Activated naive CD4-positive, alpha-beta T cell treated with anti-CD3 and anti-CD28 coated beads for 36 hours (primary cell): ENCODE measurements around the gene CCT2. TPM values are rescaled to one million over a fixed set of nuclear protein-coding genes. Genes with fewer than 3 reads are reported as not detected.
"Not testable (repeated sequence)": the region's sequence is repeated elsewhere in the genome, so short reads cannot be mapped to it uniquely, and the experiment has no call there.

Experiments
- CTCF ChIA-PET: fragments of 350-600 bp; sonication (Branson Sonifier 250); formaldehyde crosslinking; loops from one replicate; lab custom pipeline; 2021; ENCODE audit warnings: antibody characterized with exemption; lab: Charles Lee
- DNase-seq: peaks from one replicate; pipeline ENCODE4 v3.0.0-alpha.2; 2020
- H3K27ac Mint-ChIP-seq: one replicate; pipeline ENCODE4 v1.8.0; 2021; ENCODE audit warnings: mild to moderate bottlenecking, mixed read lengths
- H3K27me3 Mint-ChIP-seq: one replicate; pipeline ENCODE4 v1.8.0; 2021; ENCODE audit warnings: low read depth, mixed read lengths
- H3K36me3 Mint-ChIP-seq: one replicate; pipeline ENCODE4 v1.8.0; 2021; ENCODE audit warnings: low read depth, mixed read lengths
- H3K4me1 Mint-ChIP-seq: one replicate; pipeline ENCODE4 v1.8.0; 2021; ENCODE audit warnings: low read depth, mixed read lengths
- H3K4me3 Mint-ChIP-seq: one replicate; pipeline ENCODE4 v1.8.0; 2021; ENCODE audit warnings: mild to moderate bottlenecking, moderate library complexity, mixed read lengths
- H3K9me3 Mint-ChIP-seq: one replicate; pipeline ENCODE4 v1.8.0; 2021; ENCODE audit warnings: mixed read lengths
- intact Hi-C: fragments of 100-400 bp; cut with micrococcal nuclease; formaldehyde crosslinking; loops from one replicate; pipeline ENCODE4 v1.15.1; 2023
- total RNA-seq, 2 experiments: library from RNA; stranded (reverse); gene quantifications; one replicate each; pipeline ENCODE4 v1.2.3, GENCODE V29; 2021

The CCT2 gene
- total RNA-seq, 2 experiments from 2014 or later = 268 to 280 TPM

DNA sequence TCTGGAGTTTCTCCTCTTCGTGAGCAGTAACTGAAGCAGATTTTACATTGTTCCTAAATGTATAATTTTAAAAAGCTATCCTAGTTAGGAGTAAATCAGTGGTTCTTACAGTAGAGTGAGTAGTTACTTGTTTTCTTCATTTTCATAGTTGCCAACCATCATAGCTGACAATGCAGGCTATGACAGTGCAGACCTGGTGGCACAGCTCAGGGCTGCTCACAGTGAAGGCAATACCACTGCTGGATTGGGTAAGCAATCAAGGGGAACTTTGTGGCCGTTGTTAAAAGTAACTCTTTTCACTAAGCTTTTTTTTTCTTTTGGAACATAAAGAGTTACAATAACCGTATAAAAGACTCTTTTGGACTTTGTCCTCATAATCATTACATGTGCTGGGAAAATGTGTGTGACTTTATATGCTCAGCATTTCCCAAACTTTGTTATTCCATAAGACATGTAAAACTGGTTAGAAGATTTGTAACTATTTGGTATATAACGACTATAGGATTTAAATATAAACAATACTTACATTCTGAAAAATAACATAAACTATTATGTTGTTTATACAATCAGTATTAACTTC, 13.0 kb downstream of the CCT2 start:
- Mint-ChIP-seq H3K27me3 (no peaks in the 10 kb centered on the region), H3K4me1 (peaks cover 8% of the 10 kb centered on the region), H3K9me3 (no peaks in the 10 kb centered on the region), H3K4me3 (no peak overlapping the region), H3K36me3 (peaks cover 60% of the 10 kb centered on the region), H3K27ac (no peak overlapping the region)
- intact Hi-C loops = no loop called here
- DNase-seq = no peak
- CTCF ChIA-PET = interaction anchor here (0.7 to 0.8 kb wide), 2 partner anchors 27 to 251 kb away, joined by 3 read pairs; no protein-coding TSS in a partner anchor

- DNase-seq = no peak
- H3K9me3 Mint-ChIP-seq = no peaks in the 10 kb centered on the region
- H3K36me3 Mint-ChIP-seq = peaks cover 50% of the 10 kb centered on the region
- no peak overlapping the region for H3K4me3 Mint-ChIP-seq
- CTCF ChIA-PET = no interaction called here
- no peaks in the 10 kb centered on the region for H3K27me3 Mint-ChIP-seq
- intact Hi-C loops = no loop called here
- H3K4me1 Mint-ChIP-seq = peaks cover under 1% of the 10 kb centered on the region
- no peak overlapping the region for H3K27ac Mint-ChIP-seq
Measured at GRCh38 chr12:69600804-69601203, 15.5 kb downstream of the CCT2 start.

DNA sequence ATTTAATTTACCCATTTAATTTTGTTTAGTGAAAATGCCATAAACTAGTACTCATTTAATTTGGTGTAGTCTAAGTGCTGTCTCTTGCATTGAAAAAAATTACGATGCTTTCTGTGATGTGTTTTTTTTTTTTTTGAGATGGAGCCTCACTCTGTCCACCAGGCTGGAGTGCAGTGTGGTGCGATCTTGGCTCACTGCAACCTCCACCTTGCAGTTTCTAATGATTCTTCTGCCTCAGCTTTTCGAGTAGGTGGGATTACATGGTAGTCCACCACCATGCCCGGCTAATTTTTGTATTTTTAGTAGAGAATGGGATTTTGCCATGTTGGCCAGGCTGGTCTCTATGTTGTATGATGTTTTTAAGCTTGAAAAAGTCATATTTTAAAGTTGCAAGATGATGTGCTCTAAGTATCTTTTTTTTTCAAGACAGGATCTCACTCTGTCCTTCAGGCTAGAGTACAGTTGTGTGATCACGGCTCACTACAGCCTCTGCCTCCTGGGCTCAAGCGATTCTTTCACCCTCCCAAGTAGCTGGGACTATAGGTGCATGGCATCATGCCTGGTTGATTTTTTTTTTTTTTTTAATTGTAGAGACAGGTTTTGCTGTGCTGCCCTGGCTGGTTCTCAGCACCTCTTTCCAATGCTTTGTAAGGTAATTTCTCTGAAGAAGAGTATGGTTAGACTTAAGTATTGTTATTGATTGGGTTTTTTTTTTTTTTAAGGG, 16.9 kb downstream of the CCT2 start:
- CTCF ChIA-PET = no interaction called here
- intact Hi-C loops = no loop called here
- Mint-ChIP-seq H3K4me3 (no peak overlapping the region), H3K9me3 (no peaks in the 10 kb centered on the region), H3K4me1 (no peaks in the 10 kb centered on the region), H3K27me3 (no peaks in the 10 kb centered on the region), H3K36me3 (peaks cover 46% of the 10 kb centered on the region), H3K27ac (peak overlapping the region; percentile 30)
- no peak for DNase-seq

DNA sequence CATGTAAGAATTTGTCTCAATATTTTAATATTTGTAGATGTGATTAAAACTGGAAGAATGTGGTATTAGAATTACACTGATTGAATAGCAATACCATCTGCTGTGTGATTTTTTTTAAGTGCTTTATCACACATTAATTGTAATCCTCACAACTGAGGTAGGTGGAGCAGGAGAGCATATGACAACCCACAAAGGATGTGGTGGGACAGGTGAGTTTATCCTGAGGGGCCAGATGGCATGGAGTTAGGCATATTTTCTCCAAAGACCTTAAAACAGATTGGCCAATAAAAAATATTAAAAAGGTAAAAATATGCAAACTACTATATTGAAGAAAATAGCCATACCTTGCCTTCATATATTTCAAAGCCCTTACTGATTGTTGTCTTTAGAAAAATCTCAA, 17.7 kb downstream of the CCT2 start:
- no peaks in the 10 kb centered on the region for H3K4me1 Mint-ChIP-seq
- H3K4me3 Mint-ChIP-seq = no peak overlapping the region
- no peak for DNase-seq
- CTCF ChIA-PET = no interaction called here
- peaks cover 40% of the 10 kb centered on the region for H3K36me3 Mint-ChIP-seq
- H3K27me3 Mint-ChIP-seq = no peaks in the 10 kb centered on the region
- intact Hi-C loops = no loop called here
- no peaks in the 10 kb centered on the region for H3K9me3 Mint-ChIP-seq
- H3K27ac Mint-ChIP-seq = no peak overlapping the region

- DNase-seq, CTCF ChIA-PET, H3K4me3 Mint-ChIP-seq, intact Hi-C loops, H3K27me3 Mint-ChIP-seq, H3K9me3 Mint-ChIP-seq, H3K4me1 Mint-ChIP-seq, H3K27ac Mint-ChIP-seq: not testable (repeated sequence)
- peaks cover 39% of the 10 kb centered on the region for H3K36me3 Mint-ChIP-seq
Measured at GRCh38 chr12:69603556-69603955, 18.3 kb downstream of the CCT2 start.

DNA sequence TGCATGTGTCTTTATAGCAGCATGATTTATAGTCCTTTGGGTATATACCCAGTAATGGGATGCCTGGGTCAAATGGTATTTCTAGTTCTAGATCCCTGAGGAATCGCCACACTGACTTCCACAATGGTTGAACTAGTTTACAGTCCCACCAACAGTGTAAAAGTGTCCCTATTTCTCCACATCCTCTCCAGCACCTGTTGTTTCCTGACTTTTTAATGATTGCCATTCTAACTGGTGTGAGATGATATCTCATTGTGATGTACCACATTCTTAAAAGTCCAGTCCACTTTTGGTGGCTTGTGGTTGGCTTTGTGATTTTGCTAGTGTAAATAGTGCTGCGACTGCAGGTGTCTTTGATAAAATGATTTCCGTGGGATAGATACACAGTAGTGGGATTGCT, 19.0 kb downstream of the CCT2 start:
- H3K36me3 Mint-ChIP-seq = peaks cover 34% of the 10 kb centered on the region
- H3K4me3 Mint-ChIP-seq, CTCF ChIA-PET, H3K9me3 Mint-ChIP-seq, DNase-seq, H3K27ac Mint-ChIP-seq, intact Hi-C loops, H3K4me1 Mint-ChIP-seq, H3K27me3 Mint-ChIP-seq: not testable (repeated sequence)

DNA sequence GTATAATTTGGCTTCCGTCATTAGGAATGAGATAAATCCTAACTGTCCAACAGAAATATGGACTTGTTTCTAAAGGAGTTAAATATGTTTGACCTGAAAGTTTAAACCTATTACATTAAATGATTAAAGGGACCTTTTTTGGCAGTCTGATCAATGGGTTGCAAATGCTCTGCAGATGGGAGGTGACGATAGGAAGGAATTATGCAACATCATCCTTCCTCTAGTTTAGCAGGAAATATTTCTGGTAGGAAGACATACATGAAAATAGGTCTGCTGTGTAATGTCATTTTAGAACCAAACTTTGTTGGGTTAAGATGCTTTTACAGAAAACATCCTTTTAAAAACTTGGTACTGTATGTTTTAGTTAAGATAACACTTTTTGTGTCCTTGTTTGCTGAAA, 22.9 kb downstream of the CCT2 start:
- Mint-ChIP-seq H3K4me1 (no peaks in the 10 kb centered on the region), H3K9me3 (no peaks in the 10 kb centered on the region), H3K36me3 (peaks cover 4% of the 10 kb centered on the region), H3K27me3 (no peaks in the 10 kb centered on the region), H3K27ac (no peak overlapping the region), H3K4me3 (no peak overlapping the region)
- intact Hi-C loops = no loop called here
- no peak for DNase-seq
- CTCF ChIA-PET = interaction anchor here (0.6 to 2.5 kb wide), 4 partner anchors 17 to 188 kb away, joined by 3 to 7 read pairs (median 3); partner anchors contain the start of gene CCT2

GRCh38 chr12:69610126-69610525, 24.9 kb downstream of the CCT2 start:
- Mint-ChIP-seq H3K4me3 (no peak overlapping the region), H3K27me3 (peaks cover 2% of the 10 kb centered on the region), H3K9me3 (no peaks in the 10 kb centered on the region), H3K27ac (no peak overlapping the region), H3K36me3 (no peaks in the 10 kb centered on the region), H3K4me1 (no peaks in the 10 kb centered on the region)
- no peak for DNase-seq
- intact Hi-C loops = no loop called here
- CTCF ChIA-PET = interaction anchor here (1.3 to 2.5 kb wide), 2 partner anchors 10 to 29 kb away, joined by 4 to 7 read pairs; no protein-coding TSS in a partner anchor

- no peaks in the 10 kb centered on the region for H3K9me3 Mint-ChIP-seq
- H3K27ac Mint-ChIP-seq = no peak within 1 kb of the TSS
- no peak for DNase-seq
- H3K27me3 Mint-ChIP-seq = peaks cover 5% of the 10 kb centered on the region
- H3K4me3 Mint-ChIP-seq = no peak within 1 kb of the TSS
- H3K36me3 Mint-ChIP-seq = no peaks in the 10 kb centered on the region
- CTCF ChIA-PET = no interaction called here
- H3K4me1 Mint-ChIP-seq = no peaks in the 10 kb centered on the region
- intact Hi-C loops = no loop called here
Measured at GRCh38 chr12:69610729-69611128, 25.5 kb downstream of the CCT2 start, which contains the start of gene LRRC10. Gene LRRC10 (minus strand): TSS chr12:69610907. CDS start chr12:69610838, 69 bp downstream.

DNA sequence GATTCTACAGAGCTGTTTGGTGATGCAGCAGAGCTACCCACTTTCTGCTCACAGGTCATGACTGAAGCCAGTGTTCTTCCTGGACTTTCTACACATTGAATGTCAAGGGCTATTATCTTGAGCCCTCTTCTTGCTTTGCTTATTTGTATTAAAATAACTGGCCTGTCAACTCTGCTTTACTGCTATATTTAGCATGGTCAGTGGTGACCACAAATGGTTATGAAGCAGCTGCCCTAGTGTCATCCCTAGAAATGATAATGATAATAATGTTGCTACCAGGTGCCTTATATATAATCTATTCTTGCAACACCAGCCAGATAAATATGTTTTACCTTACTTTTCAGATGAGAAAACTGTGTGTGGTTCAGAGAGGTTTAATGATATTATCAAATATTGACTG, 28.1 kb downstream of the CCT2 start:
- DNase-seq = no peak
- H3K36me3 Mint-ChIP-seq = no peaks in the 10 kb centered on the region
- peaks cover 6% of the 10 kb centered on the region for H3K27me3 Mint-ChIP-seq
- H3K9me3 Mint-ChIP-seq = no peaks in the 10 kb centered on the region
- no peaks in the 10 kb centered on the region for H3K4me1 Mint-ChIP-seq
- intact Hi-C loops = no loop called here
- CTCF ChIA-PET = no interaction called here
- H3K27ac Mint-ChIP-seq = no peak overlapping the region
- H3K4me3 Mint-ChIP-seq = no peak overlapping the region

DNA sequence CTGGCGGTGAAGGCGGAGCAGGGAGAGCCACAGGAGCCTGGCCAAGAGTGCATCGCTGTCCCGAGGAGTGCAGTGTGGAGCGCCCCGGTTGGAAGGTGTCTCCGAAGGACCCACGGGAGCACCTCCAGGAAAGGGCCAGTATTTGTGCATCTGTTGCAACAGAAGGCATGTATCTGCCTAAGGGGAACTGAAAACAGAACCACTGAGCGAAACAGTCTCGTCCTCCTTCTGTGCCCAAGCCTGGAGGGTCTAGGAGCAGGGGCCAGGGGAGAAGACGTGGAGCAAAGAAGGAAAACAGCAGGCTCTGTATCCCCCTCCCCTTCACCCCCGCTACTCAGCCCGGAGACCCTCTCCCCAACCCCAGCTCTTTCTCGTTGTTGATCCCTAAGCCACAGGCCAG, 30.8 kb downstream of the CCT2 start:
- CTCF ChIA-PET = no interaction called here
- H3K36me3 Mint-ChIP-seq = no peaks in the 10 kb centered on the region

GRCh38 chr12:69619050-69619449, 33.8 kb downstream of the CCT2 start:
- DNase-seq = no peak
- Mint-ChIP-seq H3K4me1 (no peaks in the 10 kb centered on the region), H3K9me3 (no peaks in the 10 kb centered on the region), H3K36me3 (no peaks in the 10 kb centered on the region), H3K4me3 (no peak overlapping the region), H3K27ac (no peak overlapping the region), H3K27me3 (peaks cover 7% of the 10 kb centered on the region)
- CTCF ChIA-PET = interaction anchor here (0.6 to 1.2 kb wide), 2 partner anchors 21 to 115 kb away, joined by 3 to 7 read pairs; no protein-coding TSS in a partner anchor
- intact Hi-C loops = no loop called here

More for the DNA sequence above, 30.8 kb downstream of the CCT2 start:
- DNase-seq = no peak
- Mint-ChIP-seq H3K9me3 (no peaks in the 10 kb centered on the region), H3K4me3 (no peak overlapping the region), H3K27ac (no peak overlapping the region), H3K27me3 (peaks cover 6% of the 10 kb centered on the region), H3K4me1 (no peaks in the 10 kb centered on the region)
- intact Hi-C loops = no loop called here

DNA sequence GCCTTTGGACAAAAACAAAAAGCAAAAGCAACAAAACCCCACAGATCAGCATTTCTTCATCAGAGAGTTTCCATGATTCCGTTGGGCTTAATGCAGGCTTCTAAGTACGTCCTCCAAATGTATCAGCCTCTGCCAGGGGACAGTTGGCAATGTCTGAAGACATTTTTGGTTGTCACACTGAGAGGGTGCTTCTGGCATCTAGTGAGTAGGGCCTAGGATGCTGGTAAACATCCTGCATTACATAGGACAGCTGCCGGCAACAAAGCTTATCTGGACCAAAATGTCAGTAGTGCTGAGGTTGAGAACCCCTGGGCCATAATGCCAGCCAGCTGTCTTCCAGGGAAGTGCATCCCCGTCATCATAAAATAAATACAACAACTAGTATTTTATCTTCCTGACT, 34.8 kb downstream of the CCT2 start:
- peaks cover 7% of the 10 kb centered on the region for H3K27me3 Mint-ChIP-seq
- CTCF ChIA-PET = interaction anchor here (1.2 kb wide), 1 partner anchor 10 kb away, joined by 4 read pairs; no protein-coding TSS in a partner anchor

More for the DNA sequence above, 34.8 kb downstream of the CCT2 start:
- no peaks in the 10 kb centered on the region for H3K9me3 Mint-ChIP-seq
- no peaks in the 10 kb centered on the region for H3K36me3 Mint-ChIP-seq
- no peak overlapping the region for H3K27ac Mint-ChIP-seq
- H3K4me1 Mint-ChIP-seq = no peaks in the 10 kb centered on the region
- no peak overlapping the region for H3K4me3 Mint-ChIP-seq
- no peak for DNase-seq
- intact Hi-C loops = no loop called here
